UCSD-AML1 (cell line): ENCODE data around the gene PRSS48.
"Not testable (repeated sequence)": the region's sequence is repeated elsewhere in the genome, so short reads cannot be mapped to it uniquely, and the experiment has no call there.

Experiments used
- DNase-seq: peaks from one replicate; lab custom pipeline; 2025; ENCODE audit not compliant: unreplicated experiment; lab: John Stamatoyannopoulos, UW

PRSS48 gene

GRCh38 chr4:151260526-151260925 is 16.4 kb upstream of the PRSS48 start:
- no peak for DNase-seq

- DNase-seq, result no peak
These were observed 13.5 kb upstream of the PRSS48 start for GRCh38 chr4:151263455-151263854.

- DNase-seq, result no peak
These were observed 10.5 kb upstream of the PRSS48 start for GRCh38 chr4:151266497-151266896.

GRCh38 chr4:151267104-151267503 is 9.9 kb upstream of the PRSS48 start:
- DNase-seq, result no peak

- no peak for DNase-seq
These were observed 9.0 kb upstream of the PRSS48 start for GRCh38 chr4:151267822-151268535.

GRCh38 chr4:151268905-151269304 is 8.1 kb upstream of the PRSS48 start:
- DNase-seq, result not testable (repeated sequence)

GRCh38 chr4:151284534-151285245 is 7.7 kb downstream of the PRSS48 start:
- DNase-seq, result no peak

- DNase-seq, result no peak
These were observed 10.4 kb downstream of the PRSS48 start for GRCh38 chr4:151287409-151287808.

- no peak for DNase-seq
These were observed 14.5 kb downstream of the PRSS48 start for GRCh38 chr4:151291485-151291884.

GRCh38 chr4:151292038-151292437 is 15.1 kb downstream of the PRSS48 start:
- DNase-seq, result no peak

GRCh38 chr4:151294833-151295496 is 18.0 kb downstream of the PRSS48 start:
- DNase-seq, result no peak

- DNase-seq, result no peak
These were observed 19.3 kb downstream of the PRSS48 start for GRCh38 chr4:151296227-151296626.

GRCh38 chr4:151297170-151297569 is 20.2 kb downstream of the PRSS48 start:
- no peak for DNase-seq

GRCh38 chr4:151302432-151302831 is 25.5 kb downstream of the PRSS48 start:
- no peak for DNase-seq

GRCh38 chr4:151304226-151304625 is 27.3 kb downstream of the PRSS48 start:
- no peak for DNase-seq

- DNase-seq, result no peak
These were observed 27.8 kb downstream of the PRSS48 start for GRCh38 chr4:151304755-151305154.

- no peak for DNase-seq
These were observed 33.3 kb downstream of the PRSS48 start for GRCh38 chr4:151310124-151310728.

GRCh38 chr4:151313306-151314009 is 36.5 kb downstream of the PRSS48 start:
- DNase-seq, result no peak

GRCh38 chr4:151314010-151314355 is 37.0 kb downstream of the PRSS48 start:
- no peak for DNase-seq

- DNase-seq, result no peak
These were observed 37.5 kb downstream of the PRSS48 start for GRCh38 chr4:151314479-151314878.

- DNase-seq, result no peak
These were observed 38.4 kb downstream of the PRSS48 start for GRCh38 chr4:151315212-151315886.
